NCI-H1417 treated with DMSO at 0.1 percent for 48 hours (cell line): ENCODE results near the gene LILRB4.
"Not testable (repeated sequence)": the region's sequence is repeated elsewhere in the genome, so short reads cannot be mapped to it uniquely, and the experiment has no call there.

Source experiments
- DNase-seq: peaks from one replicate; lab custom pipeline; 2025; lab: John Stamatoyannopoulos, UW

LILRB4 gene

DNA sequence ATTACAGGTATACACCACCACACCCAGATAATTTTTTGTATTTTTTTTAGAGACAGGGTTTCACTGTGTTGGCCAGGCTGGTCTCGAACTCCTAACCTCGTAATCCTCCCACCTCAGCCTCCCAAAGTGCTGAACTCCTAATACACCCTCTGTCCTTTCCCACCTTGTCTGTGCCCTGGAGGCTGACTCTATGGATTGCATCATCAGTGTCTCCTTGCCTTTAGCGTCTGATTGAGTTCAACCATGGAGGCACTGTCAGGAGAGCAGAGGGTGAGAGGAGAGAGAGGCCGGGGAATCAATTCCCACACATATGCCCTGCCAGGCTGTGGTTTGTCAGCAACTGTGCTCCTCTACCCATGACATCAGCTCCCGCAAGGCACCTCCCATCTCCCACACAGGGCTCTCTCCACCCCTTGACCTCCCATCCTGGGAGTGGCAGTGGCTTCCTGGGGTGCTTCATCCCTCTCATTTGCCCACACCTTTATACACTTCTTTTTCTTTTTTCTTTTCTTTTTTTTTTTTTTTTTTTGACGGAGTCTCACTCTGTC is 12.6 kb upstream of the LILRB4 start:
- no peak for DNase-seq

DNA sequence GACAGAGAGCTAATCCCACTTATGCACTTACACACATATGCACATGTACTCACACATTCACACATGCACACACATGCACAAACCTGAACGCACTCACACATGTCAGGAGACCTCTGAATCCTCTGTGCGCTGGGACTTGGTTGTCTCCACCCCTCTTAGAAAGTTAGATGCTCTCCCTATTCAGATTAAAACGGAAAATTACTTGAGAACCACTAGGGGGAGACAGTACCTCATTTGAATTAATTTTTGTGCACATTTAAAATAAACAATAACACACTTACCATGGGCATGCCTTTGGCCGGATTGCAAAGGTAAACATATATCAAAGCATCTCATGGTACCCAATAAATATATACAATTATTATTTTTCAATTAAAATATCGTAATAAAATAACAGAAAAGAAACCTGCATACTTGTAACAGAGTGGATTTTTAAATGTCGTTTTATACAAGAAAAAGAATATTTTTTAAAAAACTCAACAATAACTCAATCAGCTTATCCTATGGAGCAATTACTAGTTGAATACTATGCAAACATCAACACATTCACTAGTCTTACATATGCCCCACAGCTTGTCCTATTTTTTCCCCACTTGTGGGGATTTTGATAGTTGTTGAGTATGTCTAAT is 9.5 kb upstream of the LILRB4 start:
- DNase-seq: no peak

DNA sequence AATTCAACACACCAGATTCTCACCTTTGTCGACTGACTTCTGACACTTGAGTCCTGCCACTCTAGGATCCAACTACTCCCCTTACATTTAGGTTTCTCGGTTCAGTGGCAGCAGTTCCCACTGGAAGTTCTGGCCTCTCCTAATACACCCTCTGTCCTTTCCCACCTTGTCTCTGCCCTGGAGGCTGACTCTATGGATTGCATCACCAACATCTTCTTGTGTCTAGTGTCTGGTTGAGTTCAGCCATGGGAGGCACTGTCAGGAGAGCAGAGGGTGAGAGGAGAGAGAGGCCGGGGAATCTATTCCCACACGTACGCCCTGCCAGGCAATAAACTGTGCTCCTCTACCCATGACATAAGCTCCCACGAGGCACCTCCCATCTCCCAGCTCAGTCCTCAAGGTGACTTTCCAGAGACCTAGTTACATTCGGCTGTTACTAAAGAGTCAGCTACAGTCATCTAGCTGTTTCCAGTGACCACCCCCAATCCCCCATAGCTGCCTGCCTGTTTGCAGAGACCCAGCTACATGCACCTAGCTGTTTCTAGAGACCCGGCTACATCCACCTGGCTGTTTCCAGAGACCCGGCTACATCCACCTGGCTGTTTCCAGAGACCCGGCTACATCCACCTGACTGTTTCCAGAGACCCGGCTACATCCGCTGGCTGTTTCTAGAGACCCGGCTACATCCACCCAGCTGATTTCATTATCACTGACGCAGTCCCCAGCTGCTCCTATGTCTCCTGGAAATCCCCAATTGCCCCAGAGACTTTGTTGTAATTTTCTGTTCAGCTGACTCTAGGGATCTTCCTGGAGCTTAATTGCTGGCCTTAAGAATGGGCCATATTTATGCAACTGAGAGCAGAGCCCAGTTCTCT is 8.1 kb upstream of the LILRB4 start:
- DNase-seq: no peak

DNA sequence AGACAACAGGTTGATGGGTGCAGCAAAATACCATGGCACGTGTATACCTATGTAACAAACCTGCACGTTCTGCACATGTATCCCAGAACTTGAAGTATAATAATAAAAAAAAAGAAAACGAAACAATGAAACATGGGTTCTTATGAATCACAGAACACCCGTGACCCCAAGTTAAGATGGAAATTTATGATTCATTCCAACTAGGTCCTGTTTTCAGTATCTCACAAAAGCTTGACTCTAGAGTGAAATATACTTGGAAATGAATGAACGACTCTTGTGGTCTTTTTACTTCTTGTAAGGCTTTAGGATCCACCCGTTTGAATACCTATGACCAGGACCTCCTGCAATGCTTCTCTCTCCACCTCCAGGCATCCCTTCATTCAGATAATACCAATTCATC is 3.5 kb upstream of the LILRB4 start:
- no peak for DNase-seq

DNA sequence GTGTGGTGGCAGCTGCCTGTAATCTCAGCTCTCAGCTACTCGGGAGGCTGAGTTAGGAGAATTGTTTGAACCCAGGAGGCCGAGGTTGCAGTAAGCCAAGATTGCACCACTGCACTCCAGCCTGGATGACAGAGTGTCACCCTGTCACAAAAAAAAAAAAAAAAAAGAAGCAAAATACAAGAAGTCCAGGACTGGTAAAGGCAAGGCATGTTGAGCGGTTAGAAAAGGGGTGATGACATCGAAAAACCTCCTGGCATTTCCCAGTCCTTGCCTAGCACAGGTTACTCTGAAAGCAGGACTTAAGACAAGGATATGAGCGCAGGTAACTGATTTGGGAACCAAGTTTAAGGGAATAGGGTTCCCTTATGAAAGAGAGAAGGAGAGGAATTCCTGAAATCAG is 2.5 kb upstream of the LILRB4 start:
- no peak for DNase-seq

DNA sequence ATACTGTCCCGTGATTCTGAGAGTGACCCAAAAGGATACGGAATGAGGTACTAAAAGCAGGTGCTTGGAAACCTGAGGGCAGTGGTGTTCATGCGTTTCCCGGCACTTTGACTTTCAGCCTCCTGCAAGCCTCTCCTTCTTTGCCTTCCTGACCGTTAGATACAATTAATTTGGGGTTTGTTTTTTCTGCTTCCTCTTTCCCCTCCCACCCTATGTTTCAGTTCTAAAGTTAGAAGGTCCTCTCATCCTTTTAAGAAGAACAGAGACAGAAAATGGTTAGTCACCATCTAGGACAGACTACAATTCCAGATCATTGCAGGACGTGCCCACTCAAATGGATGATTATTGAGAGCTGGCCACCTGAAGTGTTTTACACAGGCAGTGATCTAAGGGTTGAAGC is 1.8 kb upstream of the LILRB4 start:
- no peak for DNase-seq

DNA sequence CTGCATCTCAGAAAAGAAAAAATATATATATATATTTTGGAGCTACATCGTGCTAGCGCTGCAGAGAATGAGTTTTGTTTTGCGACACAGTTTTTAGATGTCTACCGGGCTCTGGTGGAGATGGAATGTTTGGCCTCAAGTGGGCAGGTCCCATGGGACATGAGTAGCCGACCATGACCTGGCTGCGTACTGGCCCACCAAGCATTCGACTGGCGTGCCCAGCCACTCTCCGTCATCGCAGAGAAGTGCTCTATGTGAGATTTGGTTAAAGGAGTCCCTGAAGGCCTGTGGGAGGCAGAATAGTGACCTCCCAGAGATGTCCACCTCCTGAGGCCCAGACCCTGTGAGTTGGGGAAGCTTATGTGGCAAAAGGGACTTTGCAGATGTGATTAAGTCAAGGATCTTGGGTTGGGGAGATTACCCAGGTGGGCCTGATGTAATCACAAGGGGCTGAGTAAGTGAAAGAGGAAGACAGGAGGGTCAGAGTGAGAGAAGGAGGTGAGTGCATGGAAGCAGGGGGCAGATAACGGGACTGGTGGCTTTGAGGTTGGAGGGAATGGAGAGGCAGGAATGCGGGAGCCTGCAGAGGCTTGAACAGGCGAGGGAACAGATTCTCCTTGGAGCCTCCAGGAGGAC is 821 bp upstream of the LILRB4 start:
- no peak for DNase-seq

DNA sequence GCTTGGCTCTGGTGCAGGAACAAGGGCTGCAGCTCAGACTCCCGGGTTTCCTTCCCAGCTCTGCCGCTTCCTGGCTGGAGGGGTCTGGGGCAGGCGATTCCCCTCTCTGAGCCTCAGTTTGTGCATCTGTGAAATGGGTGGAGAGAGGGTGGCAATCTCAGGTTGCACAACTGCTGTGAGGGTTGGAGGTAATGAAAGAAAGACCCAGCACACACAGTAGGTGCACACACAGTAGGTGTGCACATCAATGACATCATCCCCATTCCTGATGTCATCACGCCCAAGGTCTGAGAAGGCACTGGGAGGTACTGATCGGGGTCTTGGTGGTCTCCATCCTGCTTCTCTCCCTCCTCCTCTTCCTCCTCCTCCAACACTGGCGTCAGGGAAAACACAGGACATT is 2.7 kb downstream of the LILRB4 start:
- no peak for DNase-seq

DNA sequence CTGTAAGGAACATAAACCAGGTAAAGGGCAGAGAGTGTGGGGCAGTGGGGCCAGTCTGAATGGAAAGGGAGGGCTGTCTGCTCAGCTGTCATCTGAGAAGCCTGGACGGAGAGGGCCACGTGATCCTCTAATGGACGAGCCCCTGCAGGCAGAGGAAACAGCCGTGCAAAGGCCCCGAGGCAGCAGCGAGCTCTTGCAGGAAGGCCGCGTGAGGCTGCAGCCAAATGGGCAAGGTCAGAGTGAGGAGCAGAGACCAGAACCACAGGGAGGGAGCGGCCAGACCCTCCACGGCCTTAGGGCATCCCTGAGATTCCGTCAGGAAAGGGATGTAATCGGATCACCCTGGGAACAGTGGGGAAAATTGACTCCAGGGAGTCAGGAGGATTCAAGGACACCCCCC is 4.4 kb downstream of the LILRB4 start:
- no peak for DNase-seq

DNA sequence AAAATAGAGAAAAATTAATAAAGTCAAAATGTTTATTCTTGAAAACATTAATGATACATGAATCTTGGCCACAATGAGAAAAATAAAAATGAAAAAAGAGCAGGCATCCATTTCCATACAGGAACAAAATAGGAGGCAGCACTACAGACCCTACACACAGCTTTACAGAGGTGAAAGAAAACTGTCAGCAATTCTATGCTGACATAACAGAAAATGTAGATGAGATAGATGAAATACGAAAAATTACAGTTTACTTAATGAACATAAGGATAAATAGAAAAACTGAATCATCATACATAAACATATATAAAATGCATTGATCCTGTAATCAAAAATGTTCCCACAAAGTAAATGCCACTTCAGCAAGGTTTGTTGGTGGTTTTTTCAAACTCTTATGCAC is 5.6 kb downstream of the LILRB4 start:
- no peak for DNase-seq

DNA sequence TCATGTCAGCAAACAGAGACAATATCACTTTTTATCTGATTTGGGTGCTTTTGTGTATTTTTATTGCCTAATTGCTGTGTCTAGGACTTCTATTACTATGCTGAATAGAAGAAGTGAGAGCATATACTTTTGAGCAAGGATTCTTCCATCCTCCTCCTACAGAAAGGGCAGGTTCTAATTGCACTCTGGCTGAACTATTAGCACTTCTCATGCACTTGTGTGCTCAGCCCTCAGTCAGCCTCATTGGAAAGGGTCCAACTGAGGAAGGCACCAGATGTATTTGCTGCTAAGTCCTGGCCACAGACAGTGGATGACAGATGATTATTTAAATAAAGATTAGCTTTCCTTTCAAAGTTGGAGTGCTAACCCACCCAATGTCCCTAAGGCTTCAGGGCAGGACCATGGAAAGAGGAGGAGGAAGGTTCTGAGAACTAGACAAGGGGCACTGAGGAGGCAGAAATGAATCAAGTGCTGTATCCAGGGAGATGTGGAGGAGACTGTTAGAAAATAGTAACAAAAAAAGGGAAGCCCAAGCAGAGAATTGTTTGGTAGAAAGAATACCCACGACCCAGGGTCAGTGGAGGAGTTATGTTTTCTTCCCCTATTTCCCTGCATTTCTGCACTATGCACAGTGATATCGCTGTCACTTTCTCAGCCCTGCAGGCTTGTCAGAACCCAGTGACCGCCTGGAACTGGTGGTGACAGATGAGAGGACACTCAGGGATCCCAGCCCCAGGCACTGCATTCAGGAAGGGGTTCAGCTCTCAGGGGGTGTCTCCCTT is 8.0 kb downstream of the LILRB4 start:
- no peak for DNase-seq

DNA sequence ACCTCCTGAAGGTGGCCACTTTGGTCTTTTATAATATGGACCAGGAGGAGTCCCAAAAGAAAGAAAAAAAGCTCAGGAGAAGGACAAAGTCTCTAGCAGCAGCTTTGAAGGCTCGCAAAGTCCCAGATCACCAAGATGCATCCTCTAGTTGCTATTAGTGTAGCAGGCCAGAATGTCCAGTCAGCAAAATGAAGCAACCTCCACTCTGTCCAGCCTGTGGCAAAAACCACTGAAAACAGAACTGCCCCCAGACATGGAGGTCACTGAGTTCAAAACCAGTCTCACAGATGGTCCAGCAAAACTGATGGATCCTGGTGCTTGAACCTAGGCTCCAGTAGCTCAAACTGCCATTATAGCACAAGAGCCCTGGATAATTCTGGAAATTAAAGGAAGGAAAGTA is 10.4 kb downstream of the LILRB4 start:
- DNase-seq: no peak

DNA sequence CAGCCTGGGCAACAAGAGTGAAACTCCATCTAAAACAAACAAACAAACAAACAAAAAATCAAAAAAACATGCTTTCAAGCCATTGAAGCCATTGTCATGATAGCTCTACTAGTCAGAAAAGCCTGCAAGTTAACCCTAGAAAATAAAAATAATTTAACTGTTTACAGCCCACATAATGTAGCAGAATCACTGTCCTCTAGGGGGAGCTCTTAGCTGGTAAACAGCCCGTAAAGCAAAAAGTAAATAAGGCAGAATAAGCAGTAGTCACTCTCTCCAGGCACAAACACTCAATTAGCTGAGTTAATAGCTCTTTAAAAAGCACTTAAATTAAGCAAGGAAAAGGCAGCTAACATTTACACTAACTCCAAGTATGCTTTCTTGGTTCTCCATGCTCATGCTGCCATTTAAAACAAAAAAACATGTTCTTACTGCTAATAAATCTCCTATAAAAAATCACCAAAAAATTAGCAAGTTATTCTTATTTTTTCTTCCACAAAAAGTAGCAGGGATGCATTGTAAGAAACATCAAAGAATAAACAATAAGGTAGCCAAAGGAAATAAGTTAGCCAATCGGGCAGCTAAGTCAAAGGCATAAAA is 11.3 kb downstream of the LILRB4 start:
- no peak for DNase-seq

DNA sequence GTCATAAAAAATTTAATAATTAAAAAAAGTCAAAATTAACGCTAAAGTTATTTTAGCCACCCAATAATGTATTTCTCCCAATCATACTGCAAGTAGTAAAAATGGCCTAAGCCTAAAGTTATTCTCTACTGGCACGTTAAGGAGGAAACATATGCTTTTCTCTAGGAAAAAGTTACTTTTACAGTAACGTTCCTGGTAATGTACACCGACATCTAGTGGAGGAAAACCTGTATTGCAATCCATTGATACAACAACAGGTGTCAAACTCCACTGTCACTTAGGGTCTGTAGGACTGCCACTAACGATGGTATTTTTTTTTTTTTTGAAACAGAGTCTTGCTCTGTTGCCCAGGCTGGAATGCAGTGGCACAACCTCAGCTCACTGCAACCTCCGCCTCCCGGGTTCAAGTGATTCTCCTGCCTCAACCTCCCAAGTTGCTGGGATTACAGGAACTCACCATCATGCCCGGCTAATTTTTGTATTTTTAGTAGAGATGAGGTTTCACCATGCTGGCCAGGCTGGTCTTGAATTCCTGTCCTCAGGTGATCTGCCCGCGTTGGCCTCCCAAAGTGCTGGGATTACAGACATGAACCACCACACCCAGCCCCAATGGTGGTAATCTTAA is 13.5 kb downstream of the LILRB4 start:
- not testable (repeated sequence) for DNase-seq

DNA sequence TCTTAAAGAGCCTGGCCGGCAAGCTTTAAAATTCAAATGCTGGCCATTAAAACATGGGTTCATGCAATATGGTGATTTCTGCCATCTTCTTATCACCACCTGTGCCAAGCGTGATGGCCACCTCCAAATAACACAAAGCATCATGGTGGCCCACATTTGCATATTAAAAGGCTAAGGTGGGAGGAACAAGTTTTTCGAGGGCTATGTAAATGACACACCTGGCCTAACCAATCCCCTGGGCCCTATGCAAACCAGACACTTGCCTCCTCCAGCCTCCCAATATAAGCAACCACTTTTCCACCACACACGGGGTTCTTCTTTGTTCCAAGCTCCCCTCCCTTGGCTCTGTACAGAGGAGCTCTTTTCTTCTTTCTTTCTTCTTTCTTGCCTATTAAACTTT is 14.4 kb downstream of the LILRB4 start:
- no peak for DNase-seq

DNA sequence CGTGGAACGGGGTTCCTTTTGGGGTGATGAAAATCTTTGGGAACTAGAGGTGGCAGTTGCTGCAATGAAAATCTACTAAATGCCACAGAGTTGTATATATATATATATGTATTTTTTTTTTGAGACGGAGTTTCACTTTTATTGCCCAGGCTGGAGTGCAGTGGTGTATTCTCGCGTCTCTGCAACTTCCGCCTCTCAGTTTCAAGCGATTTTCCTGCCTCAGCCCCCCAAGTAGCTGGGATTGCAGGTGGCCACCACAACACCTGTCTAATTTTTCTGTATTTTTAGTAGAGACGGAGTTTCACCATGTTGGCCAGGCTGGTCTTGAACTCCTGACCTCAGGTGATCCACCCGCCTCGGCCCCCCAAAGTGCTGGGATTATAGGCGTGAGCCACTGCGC is 18.8 kb downstream of the LILRB4 start:
- not testable (repeated sequence) for DNase-seq

DNA sequence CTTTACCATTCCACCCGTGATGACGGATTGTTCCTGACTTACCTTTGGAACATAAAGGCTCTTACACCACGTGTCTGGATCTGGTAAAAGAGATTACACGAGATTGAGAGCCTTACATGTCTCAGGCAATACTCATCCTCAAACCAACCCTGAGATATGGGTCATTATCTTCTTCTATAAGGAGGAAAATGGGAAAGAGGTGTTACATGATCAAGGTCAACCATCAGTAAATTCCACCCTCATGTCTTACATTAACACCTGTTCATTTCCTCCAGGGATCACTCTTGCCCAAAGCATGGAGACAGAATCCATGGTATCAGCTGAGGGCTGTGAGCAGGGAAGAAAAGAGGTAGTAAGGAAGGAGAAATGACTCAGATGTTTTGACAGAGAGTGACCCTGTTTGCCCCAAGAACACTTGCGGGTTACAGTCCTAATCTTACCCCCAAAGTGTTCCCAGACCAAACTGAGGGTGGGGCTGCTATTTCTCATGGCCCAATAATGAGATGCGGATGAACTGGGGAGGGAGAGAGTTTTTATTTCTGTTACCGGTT is 19.6 kb downstream of the LILRB4 start:
- no peak for DNase-seq

DNA sequence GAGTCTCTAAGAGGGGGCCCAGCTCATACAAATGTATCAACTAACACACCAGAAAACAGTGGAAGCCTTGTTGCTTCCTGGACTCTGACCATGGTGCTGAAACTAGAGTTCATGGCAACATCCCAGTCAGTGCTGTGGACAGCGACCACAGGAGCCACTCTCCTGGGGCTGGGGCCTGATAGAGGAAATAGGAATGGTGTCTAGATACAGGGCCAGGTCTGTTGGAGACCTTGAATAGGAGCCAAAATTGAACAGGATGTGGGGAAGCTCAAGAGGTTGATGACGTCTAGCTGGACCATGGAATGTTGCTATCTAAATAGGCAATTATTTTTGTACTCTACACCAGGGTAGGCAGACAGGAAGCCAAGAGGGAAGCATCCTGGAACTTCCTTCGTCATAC is 21.7 kb downstream of the LILRB4 start:
- DNase-seq: no peak

DNA sequence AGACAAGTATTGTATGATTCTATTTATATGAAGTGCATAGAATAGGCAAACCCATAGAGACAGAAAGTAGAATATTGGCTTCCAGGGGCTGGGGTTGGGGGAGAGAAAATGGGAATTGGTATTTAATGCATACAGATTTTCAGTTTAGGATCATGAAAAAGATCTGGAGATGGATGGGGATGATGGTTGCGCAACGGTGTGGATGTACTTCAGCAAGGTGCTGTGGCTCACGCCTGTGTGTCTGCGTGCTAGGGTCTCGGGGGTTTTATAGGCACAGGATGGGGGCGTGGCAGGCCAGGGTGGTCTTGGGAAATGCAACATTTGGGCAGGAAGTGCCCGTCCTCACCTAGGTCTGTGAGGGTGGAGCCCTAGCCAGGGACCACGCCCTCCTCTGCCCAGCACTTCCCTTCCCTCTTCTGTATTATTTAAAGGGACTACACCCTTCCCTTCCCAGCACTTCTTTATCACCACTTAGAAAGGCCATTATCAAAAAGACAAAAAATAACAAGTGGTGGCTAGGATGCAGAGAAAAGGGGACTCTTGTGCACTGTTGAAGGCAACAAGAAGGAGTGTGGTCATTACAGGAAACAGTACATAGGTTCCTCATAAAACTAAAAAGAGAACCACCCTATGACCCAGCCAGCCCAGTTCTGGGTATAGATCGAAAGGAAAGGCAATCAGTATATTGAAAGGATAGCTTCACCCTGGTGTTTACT is 29.0 kb downstream of the LILRB4 start:
- no peak for DNase-seq

DNA sequence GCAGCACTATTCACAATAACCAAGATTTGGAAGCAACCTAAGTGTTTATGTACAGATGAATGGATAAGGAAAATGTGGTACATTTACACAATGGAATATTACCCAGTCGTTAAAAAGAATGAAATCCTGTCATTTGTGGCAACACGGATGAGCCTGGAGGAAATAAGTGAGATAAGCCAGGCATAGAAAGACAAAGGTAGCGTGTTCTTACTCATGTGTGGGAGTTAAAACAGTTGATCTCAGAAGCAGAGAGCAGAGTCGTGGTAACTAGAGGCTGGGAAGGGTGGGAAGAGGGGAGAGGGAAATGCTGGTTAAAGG is 29.5 kb downstream of the LILRB4 start:
- DNase-seq: no peak

DNA sequence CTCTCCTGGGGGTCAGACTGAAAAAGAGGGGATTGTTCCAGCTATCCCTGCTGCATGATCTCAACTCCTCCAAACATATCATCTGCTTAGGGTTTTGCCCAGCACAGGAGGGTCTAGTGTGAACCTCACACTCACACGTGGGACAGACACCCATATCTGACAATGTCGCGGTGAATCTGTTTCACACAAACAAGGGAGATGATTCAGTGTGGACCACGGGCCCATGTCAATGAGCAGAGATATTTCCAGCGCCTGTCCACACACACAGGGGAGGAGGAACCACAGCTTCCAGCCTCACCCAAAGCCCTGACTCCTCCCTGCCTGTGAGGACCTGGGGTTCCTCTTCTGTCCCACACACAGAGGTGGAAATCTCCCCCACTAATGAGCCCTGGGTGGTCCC is 31.9 kb downstream of the LILRB4 start:
- DNase-seq: no peak
